ENCODE measurements around the gene SCN1B.
"Not testable (repeated sequence)": the region's sequence is repeated elsewhere in the genome, so short reads cannot be mapped to it uniquely, and the experiment has no call there.

Gene SCN1B

GRCh38 chr19:35021016-35021415, 9.3 kb upstream of the SCN1B start:
- no peak for DNase-seq

GRCh38 chr19:35021596-35021995, 8.7 kb upstream of the SCN1B start:
- no peak for DNase-seq

GRCh38 chr19:35022460-35022859, 7.8 kb upstream of the SCN1B start:
- no peak for DNase-seq

GRCh38 chr19:35023428-35023827, 6.8 kb upstream of the SCN1B start:
- DNase-seq = no peak

- no peak for DNase-seq
These were observed 6.2 kb upstream of the SCN1B start for GRCh38 chr19:35024095-35024494.

- no peak for DNase-seq
These were observed 4.3 kb upstream of the SCN1B start for GRCh38 chr19:35025969-35026368.

- no peak for DNase-seq
These were observed 3.9 kb upstream of the SCN1B start for GRCh38 chr19:35026418-35026817.

- no peak for DNase-seq
These were observed 3.3 kb upstream of the SCN1B start for GRCh38 chr19:35027009-35027408.

- no peak for DNase-seq
These were observed 2.2 kb upstream of the SCN1B start for GRCh38 chr19:35027851-35028599.

GRCh38 chr19:35028600-35028885, 1.7 kb upstream of the SCN1B start:
- DNase-seq = not testable (repeated sequence)

GRCh38 chr19:35029275-35029736, 964 bp upstream of the SCN1B start:
- not testable (repeated sequence) for DNase-seq

GRCh38 chr19:35029737-35030256, 473 bp upstream of the SCN1B start:
- peak; percentile 41 for DNase-seq

- no peak for DNase-seq
These were observed 1.0 kb downstream of the SCN1B start for GRCh38 chr19:35031072-35031881.

- DNase-seq = no peak
These were observed 2.1 kb downstream of the SCN1B start for GRCh38 chr19:35032356-35032865.

GRCh38 chr19:35033067-35034004, 3.1 kb downstream of the SCN1B start:
- DNase-seq = no peak

- DNase-seq = no peak
These were observed 3.8 kb downstream of the SCN1B start for GRCh38 chr19:35034005-35034502.

- no peak for DNase-seq
These were observed 4.5 kb downstream of the SCN1B start for GRCh38 chr19:35034588-35035382.

GRCh38 chr19:35037716-35038622, 7.7 kb downstream of the SCN1B start:
- no peak for DNase-seq

GRCh38 chr19:35038623-35039512, 8.6 kb downstream of the SCN1B start:
- DNase-seq = peak; percentile 37
